GM21360 (cell line): ENCODE results near the gene PRSS27.
"Not testable (repeated sequence)": the region's sequence is repeated elsewhere in the genome, so short reads cannot be mapped to it uniquely, and the experiment has no call there.

ENCODE experiments used
- ATAC-seq: cut with Tn5 transposase; IDR thresholded peaks from one replicate; pipeline ENCODE4 v1.9.1; 2021; ENCODE audit warnings: mild to moderate bottlenecking, moderate library complexity; ENCODE audit not compliant: unreplicated experiment

PRSS27 gene

DNA sequence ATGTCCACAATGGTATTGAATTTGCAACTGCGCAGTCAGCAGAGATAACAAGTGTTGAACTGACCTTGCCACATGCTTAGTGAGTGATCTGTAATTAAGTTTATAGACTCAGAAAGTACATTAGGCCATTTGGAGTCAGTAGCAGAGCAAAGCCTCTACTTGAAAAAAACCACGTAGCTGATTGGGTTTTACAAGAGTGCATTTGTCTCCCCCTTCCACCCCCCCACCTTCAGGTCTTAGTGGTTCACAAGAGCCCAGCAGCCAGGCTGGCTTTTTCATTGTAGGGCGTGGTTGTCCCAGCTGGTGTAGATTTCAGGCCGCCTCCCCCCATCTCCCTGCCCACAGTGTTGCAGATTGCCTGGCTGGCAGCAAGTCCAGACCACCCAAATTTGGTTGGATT is 40.1 kb downstream of the PRSS27 start:
- ATAC-seq = not testable (repeated sequence)

DNA sequence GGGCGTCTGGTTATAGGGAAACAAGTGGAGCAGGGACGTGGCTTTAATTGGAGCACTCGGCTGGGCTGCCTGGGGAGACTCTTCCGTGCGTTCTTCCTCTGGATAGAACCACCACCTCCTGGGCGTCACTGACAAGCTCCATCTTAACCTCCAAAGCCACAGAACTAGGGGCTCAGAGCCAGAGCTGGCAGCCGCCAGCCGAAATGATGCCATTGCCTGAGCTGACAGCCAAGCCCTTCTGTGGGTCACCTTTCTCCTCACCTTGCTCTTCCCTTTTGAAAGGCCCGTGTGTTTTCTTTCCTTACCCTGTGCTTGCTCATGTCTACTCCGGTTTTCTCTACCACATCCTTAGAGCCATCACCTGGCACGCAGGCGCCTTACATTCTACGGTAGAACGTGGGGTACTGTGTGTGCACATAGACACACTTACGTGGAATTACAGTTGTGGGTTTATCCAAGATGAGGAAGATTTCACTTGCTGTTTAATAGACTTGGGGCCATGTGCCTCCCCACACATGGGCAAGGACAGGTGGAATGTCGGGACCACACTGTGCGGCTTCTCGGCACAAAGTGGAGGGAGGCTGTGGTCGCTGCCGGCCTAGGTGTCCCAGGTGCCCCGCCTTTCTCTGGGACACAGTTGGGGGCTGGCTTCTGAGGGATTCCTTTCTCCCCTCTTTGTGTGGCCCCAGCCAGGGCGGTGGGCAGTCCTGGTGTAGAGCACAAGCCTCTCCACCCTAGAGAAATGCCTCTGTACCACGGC is 41.6 kb downstream of the PRSS27 start:
- not testable (repeated sequence) for ATAC-seq

GRCh38 chr16:2676937-2677336 is 43.1 kb downstream of the PRSS27 start:
- ATAC-seq = not testable (repeated sequence)

- no peak for ATAC-seq
Measured at GRCh38 chr16:2675714-2676113, 44.3 kb downstream of the PRSS27 start.

- no peak for ATAC-seq
Measured at GRCh38 chr16:2675021-2675420, 45.0 kb downstream of the PRSS27 start.

- peak; percentile 85 for ATAC-seq
Measured at GRCh38 chr16:2673066-2673999, 46.7 kb downstream of the PRSS27 start.

- no peak for ATAC-seq
Measured at GRCh38 chr16:2671741-2672140, 48.3 kb downstream of the PRSS27 start.

DNA sequence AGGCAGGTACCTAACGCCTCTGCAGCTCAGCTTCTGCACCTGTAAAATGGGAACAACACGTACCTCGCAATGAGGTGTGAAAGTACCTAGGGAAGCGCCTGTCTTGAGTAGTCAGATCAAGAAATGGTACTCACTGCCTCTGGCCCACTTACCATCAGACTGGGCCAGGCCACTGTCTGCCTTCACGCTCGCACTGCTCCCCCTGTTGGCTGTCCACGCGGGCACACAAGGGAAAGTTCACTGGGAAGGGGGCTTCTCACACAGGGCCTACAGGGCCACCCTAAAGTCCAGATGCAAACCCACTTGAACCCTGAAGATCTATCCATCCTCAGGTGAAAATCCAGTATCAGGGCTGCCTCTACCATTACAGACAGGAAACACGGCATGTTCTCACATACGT is 48.8 kb downstream of the PRSS27 start:
- not testable (repeated sequence) for ATAC-seq

DNA sequence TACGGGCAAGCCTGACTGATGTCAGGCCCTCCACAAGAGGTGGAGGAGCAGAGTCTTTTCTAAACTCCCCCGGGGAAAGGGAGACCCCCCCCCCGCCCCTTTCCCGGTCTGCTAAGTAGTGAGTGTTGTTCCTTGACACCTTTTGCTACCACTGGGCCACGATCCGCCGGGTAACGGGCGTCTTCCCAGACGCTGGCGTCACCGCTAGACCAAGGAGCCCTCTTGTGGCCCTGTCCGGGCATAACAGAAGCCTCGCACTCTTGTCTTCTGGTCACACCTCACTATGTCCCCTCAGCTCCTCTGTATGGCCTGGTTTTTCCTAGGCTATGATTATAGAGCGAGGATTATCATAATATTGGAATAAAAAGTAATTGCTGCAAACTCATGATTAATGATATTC is 50.0 kb downstream of the PRSS27 start:
- ATAC-seq = not testable (repeated sequence)

DNA sequence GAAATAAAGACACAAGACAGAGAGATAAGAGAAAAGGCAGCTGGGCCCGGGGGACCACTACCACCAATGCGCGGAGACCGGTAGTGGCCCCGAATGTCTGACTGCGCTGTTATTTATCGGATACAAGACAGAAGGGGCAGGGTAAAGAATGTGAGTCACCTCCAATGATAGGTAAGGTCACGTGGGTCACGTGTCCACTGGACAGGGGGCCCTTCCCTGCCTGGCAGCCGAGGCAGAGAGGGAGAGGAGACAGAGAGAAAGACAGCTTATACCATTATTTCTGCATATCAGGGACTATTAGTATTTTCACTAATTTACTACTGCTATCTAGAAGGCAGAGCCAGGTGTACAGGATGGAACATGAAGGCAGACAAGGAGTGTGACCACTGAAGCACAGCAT is 50.4 kb downstream of the PRSS27 start:
- ATAC-seq = not testable (repeated sequence)

DNA sequence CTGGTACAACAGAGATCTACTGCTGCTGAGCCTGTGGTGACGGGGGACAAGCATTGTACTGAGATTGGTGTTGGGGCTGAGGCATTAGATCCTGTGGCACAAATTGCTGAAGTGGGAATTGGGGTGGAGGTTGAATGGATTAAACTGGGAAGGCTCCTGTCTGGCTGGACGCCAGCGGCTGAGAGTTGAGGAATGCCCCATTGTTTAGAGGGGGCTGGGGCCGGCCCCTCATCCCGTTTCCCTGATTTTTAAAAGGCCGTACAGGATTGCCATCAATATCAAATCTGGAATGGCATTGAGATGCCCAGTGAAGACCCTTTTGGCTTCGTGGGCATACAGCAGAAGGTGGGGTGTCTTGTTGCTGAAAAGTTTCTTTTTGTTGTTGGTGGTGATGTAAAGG is 53.4 kb downstream of the PRSS27 start:
- not testable (repeated sequence) for ATAC-seq

DNA sequence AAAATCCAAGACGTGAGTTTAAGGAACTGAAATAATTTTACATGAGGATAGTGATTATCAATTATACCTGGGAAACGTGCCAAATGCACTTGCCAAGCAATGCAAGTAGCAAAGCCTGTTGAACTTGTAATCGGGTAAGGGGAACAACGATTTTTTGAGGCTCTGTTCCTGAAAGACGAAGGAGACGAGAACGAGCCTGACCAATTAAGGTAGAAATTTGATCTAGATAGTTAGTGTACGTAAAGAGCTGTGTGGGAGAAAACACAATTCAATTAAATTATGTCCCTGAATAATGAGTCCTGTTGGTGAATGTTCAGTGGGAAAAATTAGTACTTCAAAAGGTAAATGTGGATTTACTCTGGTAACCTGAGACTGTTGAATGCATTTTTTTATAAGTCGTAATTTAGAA is 55.4 kb downstream of the PRSS27 start:
- no peak for ATAC-seq

DNA sequence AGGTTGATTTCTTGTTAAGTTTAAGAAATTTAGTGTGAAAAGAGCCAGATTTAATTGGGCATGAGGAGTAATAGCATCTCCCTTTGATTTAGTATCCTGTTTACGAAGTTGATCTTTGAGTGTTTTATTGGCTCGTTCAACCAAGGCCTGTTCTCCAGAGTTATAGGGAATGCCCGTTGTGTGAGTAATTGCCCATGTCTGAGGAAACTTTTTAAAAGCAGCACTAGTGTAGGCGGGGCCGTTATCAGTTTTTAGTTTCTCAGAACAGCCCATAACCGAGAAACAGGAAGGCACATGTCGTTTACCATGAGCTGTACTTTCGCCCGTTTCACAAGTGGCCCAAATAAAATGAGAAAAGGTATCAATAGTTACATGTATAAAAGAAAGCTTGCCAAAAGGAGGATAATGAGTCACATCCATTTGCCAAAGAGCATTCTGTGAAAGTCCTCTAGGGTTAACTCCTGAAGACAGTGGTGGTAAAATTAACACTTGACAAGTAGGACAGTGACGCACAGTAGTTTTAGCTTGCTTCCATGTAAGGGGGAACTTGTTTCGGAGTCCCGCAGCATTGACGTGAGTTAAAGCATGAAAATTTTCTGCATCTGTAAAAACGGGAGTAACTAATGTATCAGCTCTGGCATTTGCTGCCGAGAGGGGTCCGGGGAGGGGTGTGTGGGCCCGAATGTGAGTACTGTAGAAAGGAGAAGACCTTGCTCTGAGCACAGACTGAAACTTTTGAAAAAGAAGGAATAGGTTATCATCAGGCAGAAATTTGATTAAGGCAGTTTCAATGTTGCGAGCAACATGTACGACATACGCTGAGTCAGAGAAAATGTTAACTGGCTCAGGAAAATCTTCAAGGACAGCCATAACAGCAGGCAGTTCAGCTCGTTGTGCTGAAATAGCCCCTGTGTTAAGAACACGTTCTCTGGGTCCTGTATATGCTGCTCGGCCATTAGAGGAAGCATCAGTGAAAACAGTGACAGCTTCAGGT is 56.2 kb downstream of the PRSS27 start:
- ATAC-seq = no peak
